Measurements from ENCODE around the gene USH2A.

- no peak for TF ChIP-seq POLR2A (IDR thresholded peaks at IDR 0.05; ENCODE audit: low read length)
- TF ChIP-seq GATA1 (IDR thresholded peaks at IDR 0.05; ENCODE audit: low read depth, low read length) = no peak
Observed at GRCh38 chr1:216014086-216014485, 409.2 kb downstream of the USH2A start.
